NCI-H526 treated with DMSO at 0.1 percent for 48 hours (cell line): ENCODE data around the gene PPP1R3F.
A peak's percentile ranks its signal among the peaks of the same experiment; 100 is the strongest.

Experiments
- DNase-seq: peaks from one replicate; lab custom pipeline; 2025; lab: John Stamatoyannopoulos, UW

PPP1R3F gene, protein sequence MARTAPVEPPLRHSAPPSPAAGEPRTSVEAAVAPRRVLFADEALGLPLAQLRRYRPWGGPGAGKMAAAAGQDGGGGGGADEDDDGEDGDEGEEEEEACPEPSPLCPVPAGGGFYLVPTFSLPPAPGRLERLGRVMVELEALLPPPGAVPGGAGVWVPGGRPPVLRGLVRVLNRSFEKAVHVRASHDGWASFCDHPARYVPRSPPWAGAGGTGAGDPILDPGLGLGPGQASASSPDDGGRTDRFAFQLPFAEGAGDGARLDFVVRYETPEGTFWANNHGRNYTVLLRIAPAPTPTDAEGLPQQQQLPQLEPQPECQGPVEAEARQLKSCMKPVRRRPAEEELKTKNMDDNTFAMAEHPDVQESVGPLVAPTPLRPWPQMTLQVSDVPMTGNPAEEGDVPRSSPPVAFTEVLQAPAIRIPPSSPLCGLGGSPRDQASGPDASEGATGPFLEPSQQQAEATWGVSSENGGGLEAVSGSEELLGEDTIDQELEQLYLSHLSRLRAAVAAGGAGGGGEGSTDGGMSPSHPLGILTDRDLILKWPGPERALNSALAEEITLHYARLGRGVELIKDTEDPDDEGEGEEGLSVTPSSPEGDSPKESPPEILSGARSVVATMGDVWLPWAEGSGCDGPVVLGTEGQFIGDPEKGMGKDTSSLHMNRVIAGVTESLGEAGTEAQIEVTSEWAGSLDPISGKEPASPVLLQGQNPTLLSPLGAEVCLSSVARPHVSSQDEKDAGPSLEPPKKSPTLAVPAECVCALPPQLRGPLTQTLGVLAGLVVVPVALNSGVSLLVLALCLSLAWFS

DNA sequence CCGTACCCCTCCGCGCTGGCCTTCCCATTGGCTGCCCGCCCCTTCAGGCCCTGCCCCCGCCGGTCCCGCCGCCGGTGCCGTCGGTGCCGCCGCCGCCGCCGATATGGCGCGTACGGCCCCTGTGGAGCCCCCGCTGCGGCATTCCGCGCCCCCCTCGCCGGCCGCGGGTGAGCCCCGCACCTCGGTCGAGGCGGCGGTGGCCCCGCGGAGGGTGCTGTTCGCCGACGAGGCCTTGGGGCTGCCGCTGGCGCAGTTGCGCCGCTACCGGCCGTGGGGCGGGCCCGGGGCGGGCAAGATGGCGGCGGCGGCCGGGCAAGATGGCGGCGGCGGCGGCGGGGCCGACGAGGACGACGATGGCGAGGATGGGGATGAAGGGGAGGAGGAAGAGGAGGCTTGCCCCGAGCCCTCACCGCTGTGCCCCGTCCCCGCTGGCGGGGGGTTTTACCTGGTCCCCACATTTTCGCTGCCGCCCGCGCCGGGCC, at the start of gene PPP1R3F:
Gene PPP1R3F, plus strand, starts transcription at position 27 of the 482 bp plus-strand sequence. Its CDS starts 77 bp downstream, at position 104.
- no peak for DNase-seq

- no peak for DNase-seq
Measured at GRCh38 chrX:49220100-49220499, 49.5 kb upstream of the PPP1R3F start.

DNA sequence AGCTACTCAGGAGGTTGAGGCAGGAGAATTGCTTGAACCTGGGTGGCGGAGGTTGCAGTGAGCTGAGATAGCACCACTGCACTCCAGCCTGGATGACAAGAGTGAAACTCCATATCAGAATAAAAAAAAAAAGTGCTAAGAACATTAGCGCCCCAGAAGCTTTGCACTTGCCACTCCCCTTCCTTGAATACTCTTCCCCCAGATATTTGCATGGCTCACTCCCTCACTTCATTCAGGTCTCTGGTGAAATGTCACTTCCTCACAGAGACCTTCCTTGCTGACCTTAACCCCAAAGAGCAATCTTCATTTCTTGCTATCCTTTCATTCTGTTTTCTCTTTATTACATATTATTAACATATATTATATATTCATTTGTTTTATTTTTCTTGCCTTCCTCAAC, 47.7 kb upstream of the PPP1R3F start:
- no peak for DNase-seq

DNA sequence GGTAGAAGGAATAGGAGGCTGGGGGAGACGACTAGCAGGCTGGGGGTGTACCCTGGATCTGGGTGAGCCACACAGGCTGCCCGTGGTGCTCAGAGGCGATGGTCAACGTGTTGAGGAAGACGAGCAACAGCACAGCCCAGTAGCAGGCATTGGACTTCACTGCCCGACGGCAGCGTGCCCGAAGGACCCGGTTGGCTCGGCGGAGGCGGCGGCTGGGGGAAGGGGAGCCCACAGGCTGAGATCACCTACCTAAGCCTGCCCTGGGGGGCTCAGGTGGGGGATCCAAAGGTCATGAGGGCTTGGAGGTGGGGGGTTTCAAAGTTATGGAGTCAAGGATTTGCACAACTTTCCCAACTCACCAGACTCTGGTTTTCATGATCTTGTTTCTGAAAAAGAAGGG, 43.7 kb upstream of the PPP1R3F start:
- no peak for DNase-seq

DNA sequence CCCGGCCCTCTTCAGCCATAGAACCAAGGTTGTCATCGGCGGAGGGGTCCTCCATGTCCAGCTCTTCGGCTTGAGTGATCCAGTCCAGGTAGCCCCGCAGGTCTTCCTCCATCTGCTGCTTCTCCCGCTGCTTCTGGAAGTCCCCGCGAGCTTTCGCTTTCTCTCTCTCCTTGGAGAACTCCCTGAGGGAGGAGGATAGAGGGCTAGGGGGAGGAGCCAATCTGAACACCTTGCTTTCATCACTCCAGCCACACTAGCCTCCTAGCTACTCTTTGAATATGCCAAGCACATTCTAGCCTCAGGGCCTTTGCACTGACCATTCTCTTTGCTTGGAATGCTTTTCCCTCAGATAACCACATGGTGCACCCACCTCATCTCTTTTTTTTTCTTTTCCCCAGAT, 42.6 kb upstream of the PPP1R3F start:
- DNase-seq: no peak

GRCh38 chrX:49227726-49228125, 41.9 kb upstream of the PPP1R3F start:
- DNase-seq: no peak

DNA sequence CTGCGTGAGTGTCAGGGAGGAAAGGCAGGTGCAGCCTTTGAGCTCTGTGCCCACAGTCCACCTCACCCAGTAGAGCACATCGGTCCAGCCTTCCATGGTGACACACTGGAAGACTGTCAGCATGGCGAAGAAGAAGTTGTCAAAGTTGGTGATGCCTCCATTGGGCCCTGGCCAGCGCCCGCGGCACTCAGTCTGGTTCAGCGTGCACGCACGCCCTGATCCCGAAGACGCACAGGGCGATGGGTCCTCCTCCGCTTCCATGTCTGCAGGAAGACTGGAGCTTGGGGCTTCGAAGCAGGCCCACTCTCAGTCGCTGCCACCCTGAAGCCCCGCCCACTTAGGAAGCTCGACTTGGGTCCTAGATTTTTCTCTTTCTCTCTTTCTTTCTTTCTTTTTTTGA, 41.4 kb upstream of the PPP1R3F start:
- DNase-seq: no peak

GRCh38 chrX:49230500-49231232, 38.9 kb upstream of the PPP1R3F start:
- peak; percentile 1 for DNase-seq

GRCh38 chrX:49231333-49232000, 38.1 kb upstream of the PPP1R3F start:
- no peak for DNase-seq

DNA sequence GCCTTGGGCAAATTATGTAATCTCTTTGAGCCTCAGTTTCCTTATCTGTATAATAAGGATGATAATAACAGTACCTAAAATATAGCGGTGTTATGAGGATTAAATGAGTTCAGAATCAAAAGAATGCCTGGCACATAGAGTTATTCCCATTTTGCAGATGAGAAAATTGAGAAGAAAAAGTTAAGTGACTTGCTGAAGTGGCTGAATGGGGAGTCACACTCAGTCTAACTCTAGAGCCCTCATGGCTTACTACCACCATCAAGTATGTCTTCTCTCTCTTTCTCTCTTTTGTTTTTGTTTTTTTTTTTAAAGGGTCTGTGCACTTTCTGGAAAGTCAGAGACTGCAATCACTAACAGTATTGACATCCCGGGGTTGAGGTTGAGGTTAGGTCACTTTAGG, 37.1 kb upstream of the PPP1R3F start:
- DNase-seq: no peak

GRCh38 chrX:49233176-49233575, 36.4 kb upstream of the PPP1R3F start, which contains the start of gene CACNA1F:
CACNA1F (minus strand) TSS chrX:49233340; CDS start chrX:49233309, 31 bp downstream.
- DNase-seq: no peak

- DNase-seq: no peak
Measured at GRCh38 chrX:49233887-49234555, 35.6 kb upstream of the PPP1R3F start.

DNA sequence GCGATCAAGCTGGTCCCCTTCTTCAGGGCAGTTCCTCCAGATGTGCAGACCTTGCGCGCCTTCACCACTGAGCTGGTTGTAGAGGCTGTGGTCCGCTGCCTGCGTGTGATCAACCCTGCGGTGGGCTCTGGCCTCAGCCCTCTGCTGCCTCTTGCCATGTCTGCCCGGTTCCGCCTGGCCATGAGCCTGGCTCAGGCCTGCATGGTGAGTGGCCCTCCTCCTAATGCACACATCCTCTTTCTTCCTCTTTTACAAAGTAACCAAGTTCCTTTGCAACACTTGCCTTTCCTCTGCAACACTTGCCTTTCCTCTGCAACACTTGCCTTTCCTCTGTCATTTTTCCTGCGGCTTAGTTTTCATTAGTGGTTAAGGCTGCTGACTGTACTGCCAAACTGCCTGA, 32.5 kb upstream of the PPP1R3F start:
- DNase-seq: no peak

GRCh38 chrX:49238735-49239134, 30.9 kb upstream of the PPP1R3F start:
- DNase-seq: no peak

DNA sequence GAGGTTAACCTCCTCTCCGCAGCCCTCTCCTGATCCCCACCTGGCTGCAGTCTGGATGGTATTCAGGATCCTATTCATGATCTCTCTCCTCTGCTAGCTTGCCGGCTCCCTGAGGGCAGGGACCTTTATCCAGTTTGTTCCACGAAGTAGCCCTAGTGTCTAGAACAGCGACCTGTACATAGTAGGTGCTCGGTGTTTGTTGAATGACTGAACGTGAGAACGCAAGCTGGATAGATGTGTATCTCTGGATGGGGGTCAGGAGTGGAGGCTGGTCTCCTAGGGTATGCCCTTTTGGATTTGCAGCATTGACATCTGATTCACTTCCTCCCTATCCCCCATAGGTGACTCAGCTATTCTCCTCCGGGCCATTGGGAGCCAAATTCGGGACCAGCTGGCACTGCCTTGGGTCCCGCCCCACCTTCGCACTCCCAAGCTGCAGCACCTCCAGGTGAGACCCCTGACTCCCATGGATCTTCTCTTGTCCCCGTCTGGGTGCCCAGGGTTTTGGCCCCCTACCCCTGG, 27.0 kb upstream of the PPP1R3F start:
- no peak for DNase-seq

GRCh38 chrX:49243166-49243565, 26.4 kb upstream of the PPP1R3F start:
- DNase-seq: no peak

DNA sequence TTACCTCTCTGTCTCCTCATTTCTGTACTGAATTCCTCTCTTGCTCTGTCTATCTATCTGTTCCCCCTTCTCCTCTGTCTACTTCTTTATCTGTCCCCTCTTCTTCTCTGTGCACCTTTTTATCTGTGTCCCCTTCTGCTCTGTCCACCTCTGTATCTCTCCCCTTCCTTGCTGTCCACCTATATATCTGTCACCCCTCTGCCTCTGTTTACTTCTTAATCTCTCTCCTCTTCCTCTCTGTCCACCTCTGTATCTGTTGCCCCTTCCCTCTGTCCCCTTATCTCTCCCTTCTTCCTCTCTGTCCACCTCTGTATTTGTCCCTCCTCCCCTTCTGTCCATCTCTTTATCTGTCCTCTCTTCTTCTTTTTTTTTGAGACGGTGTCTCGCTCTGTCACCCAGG, 25.4 kb upstream of the PPP1R3F start:
- DNase-seq: no peak

DNA sequence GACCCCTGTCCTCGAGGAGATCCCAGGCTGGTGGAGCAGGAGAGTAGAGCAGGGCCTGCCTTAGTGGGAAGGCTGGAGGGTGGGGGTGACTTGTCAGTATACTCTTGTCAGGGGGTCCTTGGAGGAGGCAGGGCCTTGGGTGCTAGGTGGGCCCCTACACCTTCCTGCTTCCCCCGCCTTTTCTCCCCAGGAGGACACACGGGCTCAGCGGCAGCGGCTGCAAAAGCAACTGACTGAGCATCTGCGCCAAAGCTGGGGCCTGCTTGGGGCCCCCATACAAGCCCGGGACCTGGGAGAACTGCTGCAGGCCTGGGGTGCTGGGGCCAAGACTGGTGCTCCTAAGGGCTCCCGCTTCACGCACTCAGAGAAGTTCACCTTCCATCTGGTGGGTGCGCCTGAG, 23.1 kb upstream of the PPP1R3F start:
- DNase-seq: no peak

DNA sequence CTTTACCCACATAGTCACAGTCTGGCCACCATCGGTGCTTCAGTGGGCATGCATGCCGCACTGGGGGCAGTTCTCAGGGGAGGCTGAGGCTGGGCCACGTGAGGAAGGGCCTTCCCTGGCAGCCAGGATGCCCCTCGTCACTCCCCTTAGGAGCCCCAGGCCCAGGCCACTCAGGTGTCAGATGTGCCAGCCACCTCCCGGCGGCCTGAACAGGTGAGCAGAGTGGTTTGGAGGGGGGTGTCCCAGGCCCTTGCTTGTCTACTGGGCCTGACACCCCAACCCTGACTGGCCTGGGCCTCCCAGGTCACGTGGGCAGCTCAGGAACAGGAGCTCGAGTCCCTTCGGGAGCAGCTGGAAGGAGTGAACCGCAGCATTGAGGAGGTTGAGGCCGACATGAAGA, 22.2 kb upstream of the PPP1R3F start:
- no peak for DNase-seq

DNA sequence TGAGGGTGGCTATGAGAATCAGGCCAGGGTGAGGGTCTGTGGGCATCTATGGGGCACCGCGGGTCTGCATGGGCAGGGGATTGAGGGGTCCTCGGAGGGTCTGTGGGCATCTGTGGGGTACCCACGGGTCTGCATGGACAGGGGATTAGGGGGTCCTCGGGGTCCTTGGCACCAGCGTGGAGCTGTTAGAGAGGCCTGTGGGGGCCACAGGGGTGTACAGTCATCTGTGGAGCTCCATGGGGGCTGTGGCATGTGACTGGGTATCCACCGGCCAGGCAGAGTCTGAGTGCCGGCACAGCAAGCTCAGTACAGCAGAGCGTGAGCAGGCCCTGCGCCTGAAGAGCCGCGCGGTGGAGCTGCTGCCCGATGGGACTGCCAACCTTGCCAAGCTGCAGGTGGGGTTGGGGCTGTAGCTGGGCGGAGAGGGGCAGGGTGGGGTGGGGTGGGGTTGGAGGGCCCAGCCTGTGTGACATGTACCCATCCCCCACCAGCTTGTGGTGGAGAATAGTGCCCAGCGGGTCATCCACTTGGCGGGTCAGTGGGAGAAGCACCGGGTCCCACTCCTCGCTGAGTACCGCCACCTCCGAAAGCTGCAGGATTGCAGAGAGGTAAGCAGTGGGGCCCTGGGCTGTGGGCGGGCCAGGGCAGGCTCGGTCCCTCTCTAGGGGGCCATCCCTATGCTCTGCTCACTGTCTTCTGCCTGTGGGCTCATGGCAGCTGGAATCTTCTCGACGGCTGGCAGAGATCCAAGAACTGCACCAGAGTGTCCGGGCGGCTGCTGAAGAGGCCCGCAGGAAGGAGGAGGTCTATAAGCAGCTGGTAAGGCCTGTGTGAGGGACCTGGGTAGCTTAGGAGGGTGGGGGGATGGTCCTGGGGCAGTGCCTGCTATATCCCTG, 21.4 kb upstream of the PPP1R3F start:
- no peak for DNase-seq
